Activated T-helper 1 cell treated with Interleukin-2 at 50 U/mL for 16 hours (primary cell): ENCODE measurements around the gene LSP1.
"Not testable (repeated sequence)": the region's sequence is repeated elsewhere in the genome, so short reads cannot be mapped to it uniquely, and the experiment has no call there.

Source experiments
- DNase-seq: peaks from one replicate; pipeline ENCODE4 v3.0.0-alpha.2; 2020; ENCODE audit warnings: low read depth

The LSP1 gene

GRCh38 chr11:1928891-1929541 lies 76.1 kb downstream of the LSP1 start:
- DNase-seq = no peak

- DNase-seq = no peak
These were observed 77.0 kb downstream of the LSP1 start for GRCh38 chr11:1929621-1930461.

- DNase-seq = no peak
These were observed 77.6 kb downstream of the LSP1 start for GRCh38 chr11:1930462-1930830.

GRCh38 chr11:1931341-1932104 lies 78.6 kb downstream of the LSP1 start:
- DNase-seq = no peak

GRCh38 chr11:1932105-1932480 lies 79.2 kb downstream of the LSP1 start:
- no peak for DNase-seq

GRCh38 chr11:1932681-1933080 lies 79.8 kb downstream of the LSP1 start:
- DNase-seq = no peak

- DNase-seq = no peak
These were observed 80.8 kb downstream of the LSP1 start for GRCh38 chr11:1933416-1934334.

GRCh38 chr11:1934335-1935155 lies 81.7 kb downstream of the LSP1 start:
- DNase-seq = no peak

GRCh38 chr11:1935156-1936071 lies 82.5 kb downstream of the LSP1 start:
- no peak for DNase-seq

- no peak for DNase-seq
These were observed 83.3 kb downstream of the LSP1 start for GRCh38 chr11:1936072-1936780.

GRCh38 chr11:1936781-1937615 lies 84.1 kb downstream of the LSP1 start:
- DNase-seq = no peak

- DNase-seq = no peak
These were observed 84.9 kb downstream of the LSP1 start for GRCh38 chr11:1937616-1938342.

- DNase-seq = no peak
These were observed 85.6 kb downstream of the LSP1 start for GRCh38 chr11:1938343-1939005.

- no peak for DNase-seq
These were observed 86.2 kb downstream of the LSP1 start for GRCh38 chr11:1939006-1939625.

- not testable (repeated sequence) for DNase-seq
These were observed 86.9 kb downstream of the LSP1 start for GRCh38 chr11:1939788-1940187.
